PC-9 (cell line): ENCODE results near the gene MRLN.

ENCODE experiments used
- EZH2 ChIP-seq: fragments of 200-600 bp; sonication (generic); IDR thresholded peaks from 2 replicates; pipeline ENCODE4 v1.8.0; 2017; ENCODE audit warnings: antibody characterized with exemption, low read depth
- TF ChIP-seq, protein P1 (sequence below): fragments of 200-600 bp; sonication (generic); conservative IDR thresholded peaks from 2 replicates; pipeline ENCODE4 v1.6.1; 2017; ENCODE audit warnings: mixed run types, antibody characterized with exemption, mild to moderate bottlenecking, moderate library complexity

DNA sequence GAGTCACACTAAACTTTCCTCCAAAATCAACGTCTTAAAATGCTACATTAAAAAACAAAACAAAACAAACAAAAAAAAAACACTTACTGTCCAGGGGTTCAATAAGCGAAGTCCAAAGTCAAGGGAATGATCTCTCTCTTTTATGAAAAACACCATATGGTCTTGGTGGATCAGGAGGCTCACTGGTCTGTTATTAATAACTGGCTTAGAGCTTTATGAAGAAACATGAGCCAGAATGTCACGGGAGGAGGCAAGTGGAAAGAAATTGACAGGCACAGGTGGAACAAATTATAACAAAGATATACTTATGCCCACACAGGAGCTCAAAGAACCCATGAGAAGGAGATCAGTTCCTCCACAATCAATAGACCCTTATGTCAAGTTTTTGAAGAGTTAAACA, at the start of gene MRLN:
- TF ChIP-seq, protein P1, sequence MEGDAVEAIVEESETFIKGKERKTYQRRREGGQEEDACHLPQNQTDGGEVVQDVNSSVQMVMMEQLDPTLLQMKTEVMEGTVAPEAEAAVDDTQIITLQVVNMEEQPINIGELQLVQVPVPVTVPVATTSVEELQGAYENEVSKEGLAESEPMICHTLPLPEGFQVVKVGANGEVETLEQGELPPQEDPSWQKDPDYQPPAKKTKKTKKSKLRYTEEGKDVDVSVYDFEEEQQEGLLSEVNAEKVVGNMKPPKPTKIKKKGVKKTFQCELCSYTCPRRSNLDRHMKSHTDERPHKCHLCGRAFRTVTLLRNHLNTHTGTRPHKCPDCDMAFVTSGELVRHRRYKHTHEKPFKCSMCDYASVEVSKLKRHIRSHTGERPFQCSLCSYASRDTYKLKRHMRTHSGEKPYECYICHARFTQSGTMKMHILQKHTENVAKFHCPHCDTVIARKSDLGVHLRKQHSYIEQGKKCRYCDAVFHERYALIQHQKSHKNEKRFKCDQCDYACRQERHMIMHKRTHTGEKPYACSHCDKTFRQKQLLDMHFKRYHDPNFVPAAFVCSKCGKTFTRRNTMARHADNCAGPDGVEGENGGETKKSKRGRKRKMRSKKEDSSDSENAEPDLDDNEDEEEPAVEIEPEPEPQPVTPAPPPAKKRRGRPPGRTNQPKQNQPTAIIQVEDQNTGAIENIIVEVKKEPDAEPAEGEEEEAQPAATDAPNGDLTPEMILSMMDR: no peak
- TF ChIP-seq EZH2: no peak
